Head of caudate nucleus (tissue), 42 donors: ENCODE data around the gene STPG1.

Source experiments
- DNase-seq, 42 donors: peaks; one replicate each; pipeline versions ENCODE4 v3.0.0 to v3.0.0-alpha.2; 2020 to 2021; ENCODE audit warnings: mixed read lengths in 7 of 42
- intact Hi-C: fragments of 100-400 bp; cut with DNase I; formaldehyde crosslinking; loops from one replicate; pipeline ENCODE4 v1.15.0; 2022

Gene STPG1

GRCh38 chr1:24409535-24409934, 4.0 kb downstream of the STPG1 start:
- DNase-seq = peak in 1 of 42 donors; percentile 26
- intact Hi-C loops = no loop called here

DNA sequence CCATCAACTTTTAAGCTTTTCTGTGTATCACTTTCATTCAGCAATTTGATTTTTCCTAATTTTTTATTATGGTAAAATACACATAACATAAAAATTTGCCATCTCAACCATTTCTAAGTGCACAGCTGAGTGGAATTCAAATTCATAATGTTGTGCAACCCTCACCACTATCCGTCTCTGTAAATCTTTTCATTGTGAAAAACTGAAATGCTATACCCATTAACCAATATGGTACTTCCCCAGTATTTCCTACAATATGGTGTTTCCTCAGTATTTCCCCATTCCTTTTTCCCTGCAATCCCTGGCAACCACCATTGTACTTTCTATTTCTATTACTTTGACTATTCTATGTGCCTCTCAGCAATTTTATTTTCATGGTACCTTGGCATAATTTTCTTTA, 6.8 kb downstream of the STPG1 start:
- intact Hi-C loops = no loop called here
- no peak for DNase-seq

GRCh38 chr1:24403806-24404205, 9.8 kb downstream of the STPG1 start:
- intact Hi-C loops = no loop called here
- DNase-seq = peak in 1 of 42 donors; percentile 24

- no peak for DNase-seq
These were observed 13.5 kb downstream of the STPG1 start for GRCh38 chr1:24400065-24400464.

GRCh38 chr1:24393892-24394291, 19.7 kb downstream of the STPG1 start:
- DNase-seq = peak in 1 of 42 donors; percentile 29
- intact Hi-C loops = no loop called here

More at GRCh38 chr1:24400065-24400464, 13.5 kb downstream of the STPG1 start:
- intact Hi-C loops = no loop called here

GRCh38 chr1:24392982-24393650, 20.5 kb downstream of the STPG1 start:
- intact Hi-C loops = no loop called here
- DNase-seq = peak in 1 of 42 donors; percentile 33

DNA sequence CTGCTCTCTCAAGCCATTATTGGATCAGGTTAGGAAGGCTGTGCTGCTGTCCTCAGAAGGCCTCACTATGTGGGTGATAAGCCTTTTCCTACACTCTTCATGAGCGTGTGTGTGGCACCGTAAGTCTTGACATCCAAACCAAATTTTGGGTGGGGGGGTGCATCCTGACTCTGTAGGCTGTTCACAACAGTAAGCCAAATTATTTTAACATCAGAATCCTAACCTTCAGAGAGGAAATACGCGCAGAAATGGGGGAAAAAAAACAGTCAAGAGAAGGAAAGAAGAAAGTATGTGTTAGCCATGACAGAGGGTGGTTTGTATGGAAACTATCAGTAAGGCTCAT, 21.0 kb downstream of the STPG1 start:
- intact Hi-C loops = no loop called here
- DNase-seq = no peak

DNA sequence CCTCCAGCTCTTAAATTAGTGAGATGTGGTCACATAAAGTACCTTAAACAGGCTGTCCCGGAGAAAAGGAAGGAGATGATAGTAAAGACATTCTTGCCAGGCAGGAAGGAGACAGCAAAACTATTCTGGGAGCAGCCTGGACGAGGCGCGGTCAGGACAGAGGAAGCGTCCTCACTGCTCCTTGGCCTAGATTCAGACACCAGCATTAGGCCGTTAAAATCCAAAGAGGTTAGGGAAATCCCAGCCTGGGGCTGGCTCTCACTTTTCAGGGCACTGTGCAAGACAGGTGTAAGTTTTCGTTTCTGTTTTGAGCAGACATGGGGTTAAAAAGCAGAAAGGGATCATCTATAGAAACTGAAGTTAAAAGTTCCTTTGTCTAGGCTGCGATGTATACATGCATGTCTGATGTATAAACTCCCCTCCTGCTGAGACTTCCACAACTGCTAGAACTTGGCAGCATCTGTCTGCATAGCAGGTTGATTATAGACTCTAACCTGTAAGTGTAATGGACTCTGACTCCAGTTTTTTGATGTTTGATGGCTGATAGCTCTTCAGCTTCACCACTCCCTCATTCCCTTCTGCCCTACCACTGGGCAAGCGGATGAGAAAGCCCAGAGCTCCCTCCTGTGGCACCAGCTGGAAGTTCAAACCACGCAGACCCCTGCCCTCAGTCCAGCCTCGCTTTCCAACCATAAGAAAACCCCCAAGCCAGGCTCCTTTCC, 21.5 kb downstream of the STPG1 start:
- intact Hi-C loops = loop anchor here (2.0 kb wide), 1 partner anchor 193 kb away; no protein-coding TSS in a partner anchor
- DNase-seq = peak; percentile 29 to 90 (median 74)

DNA sequence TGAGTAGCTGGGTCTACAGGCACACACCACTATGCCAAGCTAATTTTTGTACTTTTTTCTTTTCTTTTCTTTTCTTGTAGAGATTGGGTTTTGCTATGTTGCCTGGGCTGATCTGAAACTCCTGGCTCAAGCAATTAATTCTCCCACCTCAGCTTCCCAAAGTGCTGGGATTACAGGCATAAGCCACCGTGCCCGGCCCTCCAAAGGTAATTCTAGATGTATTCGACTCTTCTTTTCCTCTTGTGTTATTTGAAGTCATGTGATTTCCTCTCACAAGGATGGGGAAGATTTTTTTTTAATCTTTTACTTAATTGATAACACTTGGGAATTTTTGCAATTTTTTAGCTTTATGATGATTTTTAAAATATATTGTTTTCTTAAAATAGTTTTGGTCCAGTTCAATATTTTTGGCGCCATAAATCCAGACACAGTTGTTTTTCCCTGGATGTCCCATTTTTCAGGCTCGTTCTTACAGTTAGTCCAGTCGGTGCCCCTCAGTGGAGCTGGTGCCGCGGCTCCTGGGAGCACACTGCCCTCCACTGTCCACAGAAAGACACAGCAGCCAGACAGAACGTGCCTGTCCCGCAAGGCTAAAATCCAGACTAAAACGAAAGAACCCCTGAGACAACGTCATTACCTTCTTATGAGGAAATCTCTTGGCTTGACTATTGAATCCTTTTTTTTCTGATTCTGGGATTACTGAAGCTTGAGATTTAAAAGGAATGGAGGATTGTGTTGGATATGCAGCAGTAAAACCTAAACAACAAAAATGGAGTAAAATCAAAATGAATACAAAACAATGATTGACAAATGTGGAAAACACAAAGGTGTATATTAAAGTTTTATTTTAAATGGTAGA, 22.4 kb downstream of the STPG1 start:
- intact Hi-C loops = loop anchor here (2.0 kb wide), 1 partner anchor 192 kb away; no protein-coding TSS in a partner anchor
- DNase-seq = peak; percentile 64 to 92 (median 82)

DNA sequence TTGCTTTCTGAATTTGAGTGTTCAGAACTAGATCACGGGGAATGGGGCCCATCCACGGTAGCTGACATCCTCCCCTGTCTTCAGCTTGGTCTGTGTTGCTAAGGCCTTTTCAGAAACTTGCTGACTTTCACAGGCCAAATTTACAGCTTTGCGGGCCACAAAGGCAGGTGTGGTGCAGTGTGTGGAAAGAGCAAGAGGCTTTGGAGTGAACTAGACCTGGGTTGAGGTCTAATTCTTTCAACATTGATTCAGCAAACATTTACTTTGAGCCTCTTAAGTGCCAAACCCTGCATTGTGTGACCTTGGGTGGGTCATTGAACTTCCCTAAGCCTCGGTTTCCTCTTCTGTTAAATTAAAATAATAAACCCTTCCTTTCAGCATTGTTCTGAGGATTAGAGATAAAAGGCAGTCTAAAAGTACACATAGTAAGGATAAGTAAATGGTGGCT, 24.3 kb downstream of the STPG1 start:
- DNase-seq = peak in 1 of 42 donors; percentile 13
- intact Hi-C loops = no loop called here

DNA sequence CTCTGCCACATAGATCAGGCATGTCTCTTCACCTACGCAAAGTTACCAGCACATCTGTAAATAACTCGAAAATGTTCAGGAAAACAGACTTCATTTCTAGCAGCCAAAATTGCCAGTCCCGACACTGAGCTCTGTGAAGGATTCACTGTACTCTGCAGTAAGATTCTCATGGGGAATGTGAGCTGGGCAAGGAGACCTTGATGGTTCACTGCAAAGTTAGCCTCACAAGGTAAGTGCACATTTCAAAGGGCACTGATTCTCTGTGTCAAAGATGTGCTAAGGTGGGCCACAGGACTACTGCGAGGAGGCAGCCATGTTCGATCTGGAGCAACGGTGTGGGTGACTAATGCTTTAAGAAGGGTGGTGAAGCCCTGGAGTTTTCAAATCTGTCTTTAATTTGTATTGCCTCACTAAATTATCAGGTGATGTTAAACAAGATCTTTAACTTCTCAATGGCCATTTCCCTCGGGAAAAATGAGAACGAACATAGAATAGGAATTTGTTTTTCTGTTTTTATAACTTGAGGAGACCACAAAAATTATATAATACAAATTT, 25.2 kb downstream of the STPG1 start:
- intact Hi-C loops = no loop called here
- peak in 1 of 42 donors; percentile 24 for DNase-seq

GRCh38 chr1:24387636-24388175, 25.9 kb downstream of the STPG1 start:
- peak in 1 of 42 donors; percentile 19 for DNase-seq
- intact Hi-C loops = no loop called here

DNA sequence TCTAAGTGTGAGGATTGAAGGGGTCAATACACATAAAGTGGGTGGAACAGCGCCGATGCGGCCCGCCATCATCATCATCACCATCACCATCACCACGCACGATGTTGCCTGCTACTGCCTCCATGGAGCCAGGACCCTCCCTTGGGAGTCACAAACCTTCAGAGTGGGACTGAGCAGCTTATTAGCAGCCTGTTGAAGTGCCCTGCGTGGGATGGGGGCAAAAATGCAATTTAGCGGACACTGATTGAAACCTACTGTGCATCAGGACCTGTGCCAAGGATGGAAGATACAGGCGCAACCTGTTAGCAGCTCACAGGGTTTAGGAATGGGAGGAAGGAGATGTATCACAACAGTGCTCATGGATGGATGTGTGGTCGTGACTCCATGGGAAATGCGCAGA, 26.7 kb downstream of the STPG1 start:
- intact Hi-C loops = no loop called here
- peak in 1 of 42 donors; percentile 6 for DNase-seq

- intact Hi-C loops = no loop called here
- peak in 2 of 42 donors; percentile 35 to 40 for DNase-seq
These were observed 27.3 kb downstream of the STPG1 start for GRCh38 chr1:24386241-24386640.

GRCh38 chr1:24385160-24385940, 28.2 kb downstream of the STPG1 start:
- DNase-seq = peak in 2 of 42 donors; percentile 30 to 31
- intact Hi-C loops = no loop called here

DNA sequence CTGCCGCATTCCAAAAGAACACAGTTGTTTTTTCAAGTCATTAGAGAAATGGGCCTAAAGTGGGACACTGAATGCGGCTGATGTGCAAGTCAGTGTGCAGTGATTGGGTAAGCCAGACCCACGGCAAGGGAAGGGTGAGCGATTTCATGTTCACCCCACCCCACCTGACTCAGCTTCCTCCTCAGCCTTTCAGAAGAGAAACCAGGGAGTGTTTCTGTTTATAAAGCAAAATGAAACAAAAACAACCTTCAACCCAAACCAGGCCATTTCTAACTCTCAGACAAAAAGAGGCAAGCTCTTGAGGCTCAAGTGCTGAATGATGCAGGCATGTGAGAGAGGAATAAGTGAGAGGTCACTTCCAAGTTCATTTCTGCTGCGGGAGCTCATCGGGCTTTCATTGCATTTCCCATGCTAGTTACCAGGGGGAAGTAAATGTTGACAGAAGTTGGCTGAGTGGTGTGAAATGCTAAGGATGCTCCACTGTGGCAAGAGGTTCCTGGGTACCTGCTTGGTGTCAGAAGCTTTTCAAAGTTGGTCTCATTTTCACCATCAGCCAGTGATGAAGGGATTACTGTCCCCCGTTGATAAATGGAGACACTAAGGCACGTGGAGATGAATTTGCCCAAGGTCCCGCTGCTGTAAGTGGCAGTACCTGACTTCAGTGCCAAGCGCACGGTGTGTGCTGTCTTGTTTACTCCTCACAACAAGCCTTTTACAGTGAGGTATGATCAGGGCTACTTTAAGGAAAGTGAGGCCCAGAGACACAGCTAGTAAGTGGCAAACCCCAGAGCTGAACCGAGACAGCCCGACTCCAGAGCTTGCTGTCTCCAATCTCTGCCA, 29.1 kb downstream of the STPG1 start:
- peak in 4 of 42 donors; percentile 17 to 52 (median 35) for DNase-seq
- intact Hi-C loops = no loop called here

GRCh38 chr1:24383381-24383940, 30.1 kb downstream of the STPG1 start:
- DNase-seq = peak in 2 of 42 donors; percentile 7 to 22
- intact Hi-C loops = no loop called here
